Fibroblast of mammary gland (primary cell): Measurements from ENCODE around the gene ALDH18A1.
A peak's percentile ranks its signal among the peaks of the same experiment; 100 is the strongest.

Source experiments
- DNase-seq: peaks from one replicate; pipeline ENCODE4 v3.0.0-alpha.2; 2010; ENCODE audit warnings: low read depth
- H3K4me3 ChIP-seq: 2 replicates; pipeline ENCODE4 v1.5.1; 2011; ENCODE audit warnings: low read depth, mild to moderate bottlenecking, low read length, moderate library complexity; ENCODE audit not compliant: control insufficient read depth
- CTCF ChIP-seq: conservative IDR thresholded peaks from 2 replicates; pipeline ENCODE4 v1.5.1; 2011; ENCODE audit warnings: low read depth, low read length, inconsistent platforms; ENCODE audit not compliant: control insufficient read depth, insufficient read depth

The ALDH18A1 gene

GRCh38 chr10:95601116-95601719 is 55.3 kb downstream of the ALDH18A1 start:
- no peak overlapping the region for H3K4me3 ChIP-seq
- peak; percentile 86 for DNase-seq
- TF ChIP-seq CTCF: peak; percentile 99

GRCh38 chr10:95600158-95600557 is 56.4 kb downstream of the ALDH18A1 start:
- no peak for DNase-seq
- TF ChIP-seq CTCF: no peak
- no peak overlapping the region for H3K4me3 ChIP-seq

GRCh38 chr10:95597788-95598187 is 58.7 kb downstream of the ALDH18A1 start:
- no peak overlapping the region for H3K4me3 ChIP-seq
- no peak for TF ChIP-seq CTCF
- DNase-seq: no peak

- no peak overlapping the region for H3K4me3 ChIP-seq
- TF ChIP-seq CTCF: no peak
- DNase-seq: no peak
Observed at GRCh38 chr10:95588025-95588424, 68.5 kb downstream of the ALDH18A1 start.

GRCh38 chr10:95579835-95580535 is 76.5 kb downstream of the ALDH18A1 start:
- TF ChIP-seq CTCF: no peak
- no peak for DNase-seq
- H3K4me3 ChIP-seq: no peak overlapping the region

GRCh38 chr10:95579292-95579691 is 77.2 kb downstream of the ALDH18A1 start:
- TF ChIP-seq CTCF: no peak
- H3K4me3 ChIP-seq: no peak overlapping the region
- DNase-seq: no peak
